Sigmoid colon (tissue), 4 donors: Measurements from ENCODE around the gene LCE2A.

Experiments used
- POLR2AphosphoS5 ChIP-seq, 4 donors: sonication (generic); formaldehyde crosslinking; IDR thresholded peaks; one replicate each; pipeline ENCODE4 v1.6.1; 2017; ENCODE audit warnings: antibody characterized with exemption in 4 of 4
- TF ChIP-seq, protein P1 (sequence below), 4 experiments: fragments of 450-650 bp in 3 of 4; fragments of 200-600 bp in 1 of 4; IDR thresholded peaks; one replicate each; pipeline ENCODE4 v1.5.1; 2016 to 2019; ENCODE audit warnings: antibody characterized with exemption in 4 of 4, mild to moderate bottlenecking in 3 of 4, moderate library complexity in 2 of 4

GRCh38 chr1:152707860-152708259 is 9.7 kb downstream of the LCE2A start, which contains the start of gene LCE4A:
- TF ChIP-seq, protein P1, sequence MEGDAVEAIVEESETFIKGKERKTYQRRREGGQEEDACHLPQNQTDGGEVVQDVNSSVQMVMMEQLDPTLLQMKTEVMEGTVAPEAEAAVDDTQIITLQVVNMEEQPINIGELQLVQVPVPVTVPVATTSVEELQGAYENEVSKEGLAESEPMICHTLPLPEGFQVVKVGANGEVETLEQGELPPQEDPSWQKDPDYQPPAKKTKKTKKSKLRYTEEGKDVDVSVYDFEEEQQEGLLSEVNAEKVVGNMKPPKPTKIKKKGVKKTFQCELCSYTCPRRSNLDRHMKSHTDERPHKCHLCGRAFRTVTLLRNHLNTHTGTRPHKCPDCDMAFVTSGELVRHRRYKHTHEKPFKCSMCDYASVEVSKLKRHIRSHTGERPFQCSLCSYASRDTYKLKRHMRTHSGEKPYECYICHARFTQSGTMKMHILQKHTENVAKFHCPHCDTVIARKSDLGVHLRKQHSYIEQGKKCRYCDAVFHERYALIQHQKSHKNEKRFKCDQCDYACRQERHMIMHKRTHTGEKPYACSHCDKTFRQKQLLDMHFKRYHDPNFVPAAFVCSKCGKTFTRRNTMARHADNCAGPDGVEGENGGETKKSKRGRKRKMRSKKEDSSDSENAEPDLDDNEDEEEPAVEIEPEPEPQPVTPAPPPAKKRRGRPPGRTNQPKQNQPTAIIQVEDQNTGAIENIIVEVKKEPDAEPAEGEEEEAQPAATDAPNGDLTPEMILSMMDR (IDR thresholded peaks at IDR 0.05) = no peak
- no peak for TF ChIP-seq POLR2AphosphoS5 (IDR thresholded peaks at IDR 0.05)
